NCI-H2081 treated with DMSO at 0.1 percent for 48 hours (cell line): ENCODE data around the gene AACS.

Experiments
- DNase-seq: peaks from one replicate; lab custom pipeline; 2025; lab: John Stamatoyannopoulos, UW

Gene AACS

DNA sequence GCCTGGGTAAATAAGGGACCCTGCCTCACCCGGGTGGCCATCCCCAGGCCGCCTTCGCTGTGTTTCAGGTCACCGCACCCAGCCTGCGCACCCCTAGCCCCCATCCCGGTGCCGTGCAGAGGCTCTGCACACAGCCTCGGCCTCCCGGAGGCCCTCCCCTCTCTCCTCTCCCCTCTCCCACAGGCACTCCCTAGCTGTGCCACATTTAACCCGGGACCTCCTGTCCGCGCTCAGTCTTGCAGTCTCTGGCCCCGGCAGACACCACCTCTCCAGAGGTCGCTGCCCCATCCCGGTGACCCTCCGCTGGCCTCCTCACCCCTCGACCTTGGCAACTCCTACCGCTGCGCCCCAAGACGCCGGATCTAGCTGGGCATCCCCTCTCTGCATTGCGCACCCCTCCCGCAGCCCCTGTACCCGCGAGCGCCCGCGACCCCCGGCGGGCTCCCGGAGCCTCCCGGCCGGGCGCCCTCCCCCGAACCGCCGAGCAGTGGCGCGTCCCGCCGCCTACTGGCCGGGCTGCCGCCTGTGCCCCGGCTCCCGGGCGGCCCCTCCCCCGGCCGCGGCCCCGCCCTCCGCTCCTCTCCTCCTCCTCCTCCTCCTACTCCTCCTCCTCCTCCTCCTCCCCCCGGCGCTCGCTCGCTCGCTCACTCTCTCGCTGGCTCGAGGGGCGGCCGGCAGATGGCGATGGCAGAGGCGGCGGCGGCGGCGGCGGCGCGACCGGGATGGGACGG is 120.7 kb downstream of the AACS start, which contains the start of gene TMEM132B:
Gene TMEM132B, plus strand, starts transcription at position 647 of the 731 bp plus-strand sequence.
- DNase-seq, result no peak

DNA sequence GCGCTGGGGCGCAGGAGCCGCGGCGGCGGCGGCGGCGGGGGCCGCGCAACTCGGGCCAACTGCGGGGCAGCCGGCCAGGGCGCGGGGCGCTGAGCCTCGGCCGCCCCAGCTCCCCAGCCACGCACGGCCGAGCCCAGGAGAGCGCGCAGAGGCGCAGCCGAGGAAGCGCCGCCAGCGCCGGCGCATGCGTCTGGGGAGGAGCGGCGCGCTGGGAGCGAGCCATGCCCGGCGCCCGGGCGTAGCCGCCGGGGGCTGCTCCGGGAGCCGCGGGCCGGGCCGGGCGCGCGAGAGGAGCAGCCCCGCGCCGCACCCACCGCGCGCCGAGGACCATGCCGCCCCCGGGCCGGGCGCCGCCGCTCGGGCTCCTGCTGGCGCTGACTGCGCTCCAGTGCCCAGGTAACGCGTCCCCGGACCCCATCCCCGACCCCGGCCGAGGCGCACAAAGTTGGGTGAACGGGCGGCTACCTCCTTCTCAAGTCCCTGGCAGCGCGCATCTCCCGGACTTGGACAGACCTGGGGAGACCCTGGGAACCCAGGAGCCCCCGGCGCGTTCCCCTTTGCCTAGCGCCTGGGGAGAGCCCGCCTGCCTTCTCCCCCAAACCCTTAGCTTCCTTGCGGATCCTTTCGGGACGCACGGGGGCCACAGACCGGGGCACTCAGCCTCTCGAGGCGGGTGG is 121.4 kb downstream of the AACS start:
- no peak for DNase-seq

DNA sequence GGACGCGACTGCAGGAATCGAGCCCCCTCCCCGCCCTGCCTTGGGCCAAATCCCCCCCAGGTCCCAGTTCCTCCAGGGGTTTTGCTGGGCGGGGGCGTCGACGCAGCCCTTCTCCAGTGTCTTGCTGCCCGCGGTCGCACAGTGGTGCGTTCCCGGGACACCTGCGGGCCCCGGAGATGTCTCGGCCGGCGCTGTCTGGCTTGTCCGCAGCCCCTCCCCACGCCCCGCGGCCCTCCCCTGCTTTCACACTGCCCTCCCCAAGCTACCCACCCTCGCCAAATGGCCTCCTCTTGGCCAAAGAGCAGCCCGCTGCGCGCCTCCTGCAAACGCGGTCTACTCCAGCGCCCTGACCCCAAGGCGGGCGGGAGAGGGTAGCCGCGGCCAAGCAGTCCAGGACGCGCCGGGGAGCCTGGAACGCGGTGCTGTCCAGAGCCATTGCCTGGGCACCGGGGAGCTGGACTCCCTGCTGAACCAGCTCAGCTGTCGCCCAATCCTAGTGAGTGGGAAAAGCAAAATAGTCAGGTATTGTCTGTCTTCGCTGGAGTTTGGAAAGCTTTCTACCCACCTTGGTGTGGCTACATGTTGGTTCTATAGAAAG is 122.0 kb downstream of the AACS start:
- DNase-seq, result no peak

DNA sequence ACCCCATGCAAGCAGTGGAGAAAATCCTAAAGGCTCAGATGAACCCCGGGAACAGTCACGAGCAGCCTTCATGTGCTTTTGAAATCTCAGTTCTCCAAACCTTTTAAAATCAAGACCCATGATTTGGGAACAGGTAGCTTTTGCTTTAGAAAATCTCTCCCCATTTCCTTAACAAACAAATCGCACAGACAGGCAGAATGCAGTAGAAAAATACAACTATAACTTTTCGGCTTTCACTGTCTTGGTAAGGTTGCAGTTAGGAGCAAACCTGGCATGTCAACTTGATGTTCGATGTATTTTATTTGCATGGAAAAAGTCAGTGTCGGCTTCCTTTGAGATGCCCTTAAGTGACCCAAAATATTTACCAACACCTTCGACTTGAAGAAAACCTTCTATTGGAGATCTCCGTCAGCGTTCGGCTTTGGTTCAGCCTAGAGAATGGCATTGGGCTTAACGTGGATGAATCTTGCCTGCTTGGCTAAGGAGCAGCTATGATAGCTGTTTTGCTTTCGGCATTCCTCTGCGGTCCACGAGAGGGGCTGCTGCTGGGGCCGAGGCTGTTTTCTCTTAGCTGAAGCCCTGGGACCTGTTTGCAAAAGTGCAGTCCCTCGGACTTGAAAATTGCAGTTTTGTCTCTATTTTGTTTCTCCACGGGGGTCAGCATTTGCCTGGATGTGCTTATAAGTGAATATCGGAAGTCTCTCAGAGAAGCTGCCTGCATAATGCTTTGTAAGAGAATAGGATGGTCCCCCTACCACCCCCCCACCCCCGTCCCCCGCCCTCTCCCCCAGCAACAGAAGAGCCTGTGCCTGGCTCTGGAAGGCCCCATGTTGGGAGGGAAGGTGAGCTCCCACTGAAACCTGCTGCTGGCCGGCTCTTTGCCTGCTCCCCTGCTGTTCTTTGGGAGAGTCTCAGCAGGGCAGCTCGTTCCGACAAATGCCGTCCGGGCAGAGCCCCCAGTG is 122.8 kb downstream of the AACS start:
- no peak for DNase-seq

DNA sequence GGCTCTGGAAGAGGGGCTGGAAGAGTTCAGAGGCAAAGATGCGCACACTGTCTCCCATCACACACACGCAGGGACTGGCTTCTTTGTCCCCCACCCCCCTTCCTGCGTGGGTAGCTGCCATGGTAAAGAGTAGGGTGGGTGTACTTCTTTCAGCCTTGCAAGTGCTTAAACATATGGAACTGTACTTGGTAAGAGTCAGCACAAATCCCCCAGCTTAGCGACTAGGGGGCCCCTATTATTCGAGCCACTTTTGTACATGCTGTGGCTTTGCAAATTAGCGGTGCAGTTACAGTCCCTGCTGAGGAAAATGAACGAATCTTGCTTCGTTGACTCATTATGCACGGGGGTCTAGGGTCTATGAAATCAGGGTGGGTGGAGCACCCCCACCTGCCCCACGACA is 123.8 kb downstream of the AACS start:
- DNase-seq, result no peak

DNA sequence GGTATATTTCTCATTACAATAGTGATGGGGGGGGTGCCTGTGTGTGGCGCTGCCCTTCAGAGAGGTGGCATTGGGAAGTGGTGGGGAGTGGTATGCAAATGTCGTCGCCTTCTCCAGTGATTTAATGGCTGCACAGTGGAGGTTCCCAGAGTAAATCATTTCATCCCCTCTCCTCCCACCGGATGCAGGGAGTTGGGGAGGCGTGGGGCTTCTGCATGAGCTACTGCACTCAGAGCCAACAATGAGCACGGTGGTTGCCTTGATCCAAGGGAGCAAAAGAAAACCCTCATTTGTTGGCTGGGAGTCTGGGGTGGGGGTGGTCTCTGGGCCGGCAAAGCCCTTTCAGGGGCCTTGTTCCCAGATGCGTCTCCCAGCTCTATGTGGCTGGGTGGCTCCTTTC is 124.3 kb downstream of the AACS start:
- DNase-seq, result no peak

DNA sequence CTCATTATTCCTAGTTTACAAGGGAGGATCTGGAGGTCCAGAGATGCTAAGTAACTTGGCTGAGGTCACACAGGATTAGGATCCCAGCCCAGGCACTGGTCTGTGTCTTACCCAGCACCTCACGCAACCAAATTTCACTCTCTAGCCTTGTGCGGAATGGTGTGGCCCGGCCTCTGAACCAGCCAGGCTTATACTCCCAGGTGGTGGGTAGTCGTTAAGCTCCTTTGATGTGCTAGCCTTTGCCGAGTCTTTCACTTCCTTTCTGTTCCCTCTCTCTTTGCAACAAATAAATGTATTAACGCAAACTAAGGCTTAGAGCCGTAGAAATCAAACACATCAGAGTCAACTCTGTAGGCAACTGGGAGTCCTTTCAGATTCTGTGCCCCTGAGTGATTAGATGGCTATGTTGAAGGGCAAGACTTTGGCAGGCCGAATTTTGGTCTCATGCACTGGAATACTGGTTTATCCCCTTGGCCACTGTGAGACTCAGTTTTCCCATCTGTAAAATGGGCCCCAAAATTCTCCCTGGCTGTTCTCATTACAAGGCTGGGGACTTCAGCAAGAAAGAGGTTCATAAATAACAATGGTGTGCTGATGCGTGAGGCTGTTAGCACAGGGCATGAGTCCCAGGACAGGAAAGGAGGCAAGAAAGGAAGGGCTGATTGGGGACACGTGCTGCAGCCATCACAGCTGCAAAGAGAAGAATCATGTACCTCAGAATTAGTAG is 126.3 kb downstream of the AACS start:
- DNase-seq, result no peak

DNA sequence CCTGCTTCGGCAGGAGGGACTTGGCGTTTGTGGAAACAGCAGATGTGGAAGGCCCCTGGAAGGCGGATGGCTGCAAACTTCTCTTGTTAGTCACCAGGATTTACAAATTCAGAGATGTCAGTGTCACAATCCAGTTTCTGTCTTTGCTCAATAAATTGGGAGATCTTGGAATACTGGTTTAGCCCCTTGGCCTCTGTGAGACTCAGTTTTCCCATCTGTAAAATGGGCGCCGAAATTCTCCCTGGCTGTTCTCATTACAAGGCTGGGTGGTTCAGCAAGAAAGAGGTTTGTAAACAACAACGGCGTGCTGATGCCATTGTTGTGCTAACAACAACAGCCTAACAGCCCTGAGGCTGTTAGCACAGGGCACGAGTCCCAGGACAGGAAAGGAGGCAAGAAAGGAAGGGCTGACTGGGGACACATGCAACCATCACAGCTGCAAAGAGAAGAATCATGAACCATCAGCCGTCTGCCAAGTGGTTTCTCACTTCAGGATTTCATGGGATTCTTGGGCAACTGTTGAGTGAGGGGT is 127.5 kb downstream of the AACS start:
- no peak for DNase-seq
